ENCODE data around the gene TRIM54. TPM values are rescaled to one million over a fixed set of nuclear protein-coding genes. Genes with fewer than 3 reads are reported as not detected.
"Not testable (repeated sequence)": the region's sequence is repeated elsewhere in the genome, so short reads cannot be mapped to it uniquely, and the experiment has no call there.

The TRIM54 gene
- total and polyA plus RNA-seq, 3 experiments from 2014 or later: 0.22 TPM; not detected in 1

DNA sequence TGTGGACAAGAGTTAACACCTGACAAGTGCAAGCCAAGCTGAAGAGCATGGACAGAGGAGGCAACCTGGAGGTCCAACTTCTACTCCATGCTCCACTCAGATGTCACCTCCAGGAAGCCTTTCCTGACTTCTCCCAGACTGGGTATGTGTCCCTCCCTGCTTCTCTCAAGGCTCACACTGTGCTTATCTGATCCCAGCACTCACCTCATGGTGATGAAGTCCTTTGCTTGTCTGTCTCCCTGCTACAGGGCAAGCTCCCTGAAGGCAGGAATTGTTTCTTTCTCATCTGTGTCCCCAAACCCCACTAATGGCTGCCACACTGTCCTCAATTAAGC is 16.7 kb upstream of the TRIM54 start:
- ChIA-PET CTCF (interaction anchor here (0.9 to 5.5 kb wide), 11 partner anchors 8 to 301 kb away, joined by 3 to 42 read pairs (median 4); no protein-coding TSS in a partner anchor), POLR2A (interaction anchor here (0.6 kb wide), 1 partner anchor 17 kb away, joined by 3 read pairs; no protein-coding TSS in a partner anchor)
- peaks cover 19% of the 10 kb centered on the region for H3K4me1 ChIP-seq (ENCODE audit: insufficient read depth, low read length)
- Mint-ChIP-seq H3K36me3 (peaks cover 0 to 2% (median 0%) of the 10 kb centered on the region in 3 donors), H3K27me3 (peaks cover 29 to 43% of the 10 kb centered on the region in 2 donors), H3K4me3 (peak overlapping the region in 4 of 7 donors; percentile 57 to 71 (median 62)), H3K4me1 (peaks cover 25 to 36% (median 31%) of the 10 kb centered on the region in 3 donors), H3K27ac (peak overlapping the region in 1 of 8 donors; percentile 44), H3K9me3 (peaks cover 0 to 2% (median 0%) of the 10 kb centered on the region in 5 donors)
- no peaks in the 10 kb centered on the region for H3K36me3 ChIP-seq (ENCODE audit: insufficient read depth, low read length)
- no peaks in the 10 kb centered on the region for H3K9me3 ChIP-seq (ENCODE audit: low read length)
- DNase-seq: no peak
- H3K4me3 ChIP-seq (ENCODE audit: low read length): no peak overlapping the region
- H3K27ac ChIP-seq (ENCODE audit: low read depth, low read length): no peak overlapping the region
- H3K27me3 ChIP-seq (ENCODE audit: insufficient read depth, low read length, poor library complexity, severe bottlenecking): peaks cover 26% of the 10 kb centered on the region

DNA sequence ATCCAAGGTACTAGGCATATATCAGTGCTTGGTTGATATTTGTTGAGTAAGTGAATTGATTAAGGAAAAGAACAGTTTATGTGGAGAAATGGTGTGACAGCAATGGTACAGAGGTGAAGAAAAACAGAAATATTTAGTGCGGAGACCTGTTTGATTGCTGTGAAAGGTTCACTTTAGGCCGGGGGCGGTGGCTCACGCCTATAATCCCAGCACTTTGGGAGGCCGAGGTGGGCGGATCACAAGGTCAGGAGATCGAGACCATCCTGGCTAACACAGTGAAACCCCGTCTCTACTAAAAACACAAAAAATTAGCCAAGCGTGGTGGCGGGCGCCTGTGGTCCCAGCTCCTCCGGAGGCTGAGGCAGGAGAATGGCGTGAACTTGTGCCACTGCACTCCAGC is 13.9 kb upstream of the TRIM54 start:
- H3K27ac ChIP-seq (ENCODE audit: low read depth, low read length); H3K4me3 Mint-ChIP-seq; H3K9me3 ChIP-seq (ENCODE audit: low read length); POLR2A ChIA-PET; H3K27me3 ChIP-seq (ENCODE audit: insufficient read depth, low read length, poor library complexity, severe bottlenecking); H3K9me3 Mint-ChIP-seq; H3K4me3 ChIP-seq (ENCODE audit: low read length); H3K36me3 ChIP-seq (ENCODE audit: insufficient read depth, low read length); DNase-seq; H3K36me3 Mint-ChIP-seq; H3K27ac Mint-ChIP-seq: not testable (repeated sequence)
- Mint-ChIP-seq H3K27me3 (peaks cover 13 to 31% of the 10 kb centered on the region in 2 donors), H3K4me1 (peaks cover 12 to 19% (median 15%) of the 10 kb centered on the region in 3 donors)
- CTCF ChIA-PET: interaction anchor here (1.6 kb wide), 1 partner anchor 34 kb away, joined by 3 read pairs; no protein-coding TSS in a partner anchor
- peaks cover 11% of the 10 kb centered on the region for H3K4me1 ChIP-seq (ENCODE audit: insufficient read depth, low read length)

DNA sequence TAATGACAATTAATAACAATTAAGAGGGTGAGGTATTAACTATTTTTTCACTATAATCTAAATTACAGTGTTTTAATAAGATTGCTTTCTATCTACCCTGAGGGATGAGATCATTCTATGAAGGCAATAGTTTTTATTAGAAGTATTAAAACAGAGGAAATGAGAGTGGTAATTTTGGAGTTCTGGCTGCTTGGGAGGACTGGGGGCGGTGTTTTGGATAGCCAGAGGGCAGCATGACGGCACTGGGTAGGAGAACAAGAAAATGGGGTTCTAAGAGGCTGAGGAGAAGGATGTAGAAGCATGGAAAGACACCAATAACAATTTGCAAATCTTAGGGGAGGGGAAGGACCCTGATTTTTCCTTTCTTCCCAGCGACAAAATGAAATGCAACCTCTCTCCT is 12.1 kb upstream of the TRIM54 start:
- ChIA-PET CTCF (interaction anchor here (2.2 kb wide), 1 partner anchor 10 kb away, joined by 11 read pairs; no protein-coding TSS in a partner anchor), POLR2A (no interaction called here)
- Histone ChIP-seq H3K36me3 (ENCODE audit: insufficient read depth, low read length) (no peaks in the 10 kb centered on the region), H3K27me3 (ENCODE audit: insufficient read depth, low read length, poor library complexity, severe bottlenecking) (no peaks in the 10 kb centered on the region), H3K4me3 (ENCODE audit: low read length) (no peak overlapping the region), H3K9me3 (ENCODE audit: low read length) (no peaks in the 10 kb centered on the region), H3K4me1 (ENCODE audit: insufficient read depth, low read length) (no peaks in the 10 kb centered on the region), H3K27ac (ENCODE audit: low read depth, low read length) (no peak overlapping the region)
- Mint-ChIP-seq H3K4me1 (peaks cover 0 to 5% (median 4%) of the 10 kb centered on the region in 3 donors), H3K27ac (no peak overlapping the region), H3K36me3 (no peaks in the 10 kb centered on the region), H3K4me3 (no peak overlapping the region), H3K9me3 (no peaks in the 10 kb centered on the region), H3K27me3 (peaks cover 9 to 29% of the 10 kb centered on the region in 2 donors)
- DNase-seq: no peak

DNA sequence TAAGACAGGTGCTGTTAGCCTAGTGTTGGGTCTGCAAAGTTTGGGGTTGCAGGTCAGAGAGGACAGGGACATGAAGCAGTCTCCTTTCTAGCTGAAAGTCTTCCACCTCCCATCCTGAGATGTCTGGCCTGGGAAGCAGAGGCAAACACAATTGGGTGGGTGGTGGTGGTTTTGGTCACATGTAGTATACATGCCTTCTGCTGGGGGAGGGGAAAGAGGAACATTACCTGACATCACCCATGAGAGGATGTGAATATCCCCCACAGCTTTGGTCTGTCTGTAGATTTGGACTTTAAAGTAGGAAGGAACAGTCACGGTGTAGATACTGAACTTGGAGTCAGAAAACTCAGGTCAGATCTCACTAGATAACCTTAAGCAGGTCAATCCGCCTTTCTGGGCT is 11.6 kb upstream of the TRIM54 start:
- CTCF ChIA-PET: interaction anchor here (2.2 kb wide), 1 partner anchor 10 kb away, joined by 11 read pairs; no protein-coding TSS in a partner anchor
- no peak overlapping the region for H3K4me3 Mint-ChIP-seq

DNA sequence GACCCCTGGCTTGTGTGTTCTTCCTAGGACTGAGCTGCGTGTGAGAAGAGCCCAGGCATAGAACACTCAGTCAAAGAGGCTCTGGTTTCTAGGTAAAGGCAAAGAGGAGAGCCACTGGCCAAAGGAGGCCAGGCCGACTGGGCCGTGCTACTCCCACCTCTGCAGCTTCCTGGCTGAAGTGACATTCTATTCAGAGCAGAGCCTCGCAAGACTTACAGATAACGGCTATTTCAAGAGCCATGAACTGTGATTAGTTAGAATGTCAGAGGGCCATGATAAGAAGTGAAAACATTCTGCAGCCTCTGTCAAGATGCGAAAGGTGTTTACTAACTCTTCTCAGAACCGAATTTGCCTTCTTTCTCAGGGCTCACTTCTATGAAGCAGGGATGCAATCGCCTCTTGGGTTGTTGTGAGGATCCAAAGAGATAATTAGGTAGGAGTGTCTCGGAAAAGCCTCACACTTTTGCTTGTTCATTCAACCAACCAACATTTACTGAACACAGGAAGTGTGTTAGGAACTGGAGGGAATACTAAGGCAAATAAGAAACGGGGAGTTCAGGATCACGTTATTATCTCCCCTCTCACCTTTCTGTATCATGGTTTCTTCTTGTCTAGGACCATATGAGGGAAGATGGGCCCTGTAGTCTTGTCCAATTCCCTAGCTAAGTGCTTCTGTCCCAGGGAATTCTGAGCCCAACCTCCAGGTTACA is 10.4 kb upstream of the TRIM54 start:
- ChIA-PET POLR2A (no interaction called here), CTCF (interaction anchor here (1.8 to 2.2 kb wide), 2 partner anchors 8 to 31 kb away, joined by 6 to 11 read pairs; no protein-coding TSS in a partner anchor)
- no peaks in the 10 kb centered on the region for H3K27me3 ChIP-seq (ENCODE audit: insufficient read depth, low read length, poor library complexity, severe bottlenecking)
- Mint-ChIP-seq H3K9me3 (no peaks in the 10 kb centered on the region), H3K27me3 (peaks cover 10 to 27% of the 10 kb centered on the region in 2 donors), H3K4me1 (no peaks in the 10 kb centered on the region), H3K27ac (no peak overlapping the region), H3K36me3 (no peaks in the 10 kb centered on the region), H3K4me3 (no peak overlapping the region)
- no peak overlapping the region for H3K4me3 ChIP-seq (ENCODE audit: low read length)
- H3K4me1 ChIP-seq (ENCODE audit: insufficient read depth, low read length): no peaks in the 10 kb centered on the region
- no peaks in the 10 kb centered on the region for H3K36me3 ChIP-seq (ENCODE audit: insufficient read depth, low read length)
- H3K9me3 ChIP-seq (ENCODE audit: low read length): no peaks in the 10 kb centered on the region
- no peak overlapping the region for H3K27ac ChIP-seq (ENCODE audit: low read depth, low read length)
- DNase-seq: no peak

More for the DNA sequence above, 11.6 kb upstream of the TRIM54 start:
- Histone ChIP-seq H3K27me3 (ENCODE audit: insufficient read depth, low read length, poor library complexity, severe bottlenecking) (no peaks in the 10 kb centered on the region), H3K4me1 (ENCODE audit: insufficient read depth, low read length) (no peaks in the 10 kb centered on the region), H3K27ac (ENCODE audit: low read depth, low read length) (no peak overlapping the region), H3K4me3 (ENCODE audit: low read length) (no peak overlapping the region), H3K9me3 (ENCODE audit: low read length) (no peaks in the 10 kb centered on the region), H3K36me3 (ENCODE audit: insufficient read depth, low read length) (no peaks in the 10 kb centered on the region)
- Mint-ChIP-seq H3K36me3 (no peaks in the 10 kb centered on the region), H3K27ac (no peak overlapping the region), H3K4me1 (no peaks in the 10 kb centered on the region), H3K9me3 (no peaks in the 10 kb centered on the region), H3K27me3 (peaks cover 9 to 24% of the 10 kb centered on the region in 2 donors)
- POLR2A ChIA-PET: no interaction called here
- DNase-seq: no peak

DNA sequence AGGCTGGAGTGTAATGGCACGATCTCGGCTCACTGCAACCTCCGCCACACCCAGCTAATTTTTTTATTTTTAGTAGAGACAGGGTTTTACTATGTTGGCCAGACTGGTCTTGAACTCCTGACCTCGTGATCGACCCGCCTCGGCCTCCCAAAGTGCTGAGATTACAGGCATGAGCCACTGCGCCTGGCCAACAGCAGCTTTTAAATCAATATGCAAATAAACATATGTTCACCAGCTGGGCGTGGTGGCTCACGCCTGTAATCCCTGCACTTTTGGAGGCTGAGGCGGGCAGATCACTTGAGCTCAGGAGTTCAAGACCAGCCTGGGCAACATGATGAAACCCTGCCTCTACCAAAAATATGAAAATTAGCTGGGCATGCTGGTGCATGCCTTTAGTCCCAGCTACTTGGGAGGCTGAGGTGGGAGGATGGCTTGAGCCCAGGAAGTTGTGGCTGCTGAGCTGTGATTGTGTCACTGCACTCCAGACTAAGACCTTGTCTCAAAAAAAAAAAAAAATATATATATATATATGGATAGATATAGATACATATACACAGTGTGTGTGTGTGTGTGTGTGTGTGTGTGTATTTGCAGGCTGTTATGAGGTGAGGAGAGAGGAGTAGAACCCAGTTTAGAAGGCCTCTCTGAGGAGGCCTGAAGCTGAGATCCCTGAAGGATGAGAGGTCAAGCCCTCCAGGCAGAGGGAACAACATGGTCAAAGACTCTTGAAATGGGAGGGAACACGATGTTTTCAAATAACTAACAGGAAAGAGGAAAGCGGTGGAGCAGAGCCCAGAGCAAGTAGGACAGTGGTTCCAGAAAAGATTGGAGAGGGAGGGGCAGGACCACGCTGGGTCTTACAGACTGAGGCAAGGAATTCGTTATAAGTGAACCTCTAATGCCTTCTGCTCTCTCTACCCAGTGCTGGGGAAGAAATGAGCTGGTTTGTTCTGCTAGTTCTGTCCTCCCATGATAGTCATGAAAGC is 9.4 kb upstream of the TRIM54 start:
- H3K4me3 ChIP-seq (ENCODE audit: low read length); H3K36me3 Mint-ChIP-seq; H3K4me3 Mint-ChIP-seq; H3K4me1 Mint-ChIP-seq; H3K9me3 ChIP-seq (ENCODE audit: low read length); H3K27ac ChIP-seq (ENCODE audit: low read depth, low read length); POLR2A ChIA-PET; H3K4me1 ChIP-seq (ENCODE audit: insufficient read depth, low read length); H3K27ac Mint-ChIP-seq; H3K36me3 ChIP-seq (ENCODE audit: insufficient read depth, low read length); H3K9me3 Mint-ChIP-seq; DNase-seq; H3K27me3 ChIP-seq (ENCODE audit: insufficient read depth, low read length, poor library complexity, severe bottlenecking): not testable (repeated sequence)
- CTCF ChIA-PET: interaction anchor here (1.2 to 1.8 kb wide), 4 partner anchors 8 to 311 kb away, joined by 3 to 6 read pairs (median 4); no protein-coding TSS in a partner anchor
- peaks cover 17 to 32% of the 10 kb centered on the region in 2 donors for H3K27me3 Mint-ChIP-seq

DNA sequence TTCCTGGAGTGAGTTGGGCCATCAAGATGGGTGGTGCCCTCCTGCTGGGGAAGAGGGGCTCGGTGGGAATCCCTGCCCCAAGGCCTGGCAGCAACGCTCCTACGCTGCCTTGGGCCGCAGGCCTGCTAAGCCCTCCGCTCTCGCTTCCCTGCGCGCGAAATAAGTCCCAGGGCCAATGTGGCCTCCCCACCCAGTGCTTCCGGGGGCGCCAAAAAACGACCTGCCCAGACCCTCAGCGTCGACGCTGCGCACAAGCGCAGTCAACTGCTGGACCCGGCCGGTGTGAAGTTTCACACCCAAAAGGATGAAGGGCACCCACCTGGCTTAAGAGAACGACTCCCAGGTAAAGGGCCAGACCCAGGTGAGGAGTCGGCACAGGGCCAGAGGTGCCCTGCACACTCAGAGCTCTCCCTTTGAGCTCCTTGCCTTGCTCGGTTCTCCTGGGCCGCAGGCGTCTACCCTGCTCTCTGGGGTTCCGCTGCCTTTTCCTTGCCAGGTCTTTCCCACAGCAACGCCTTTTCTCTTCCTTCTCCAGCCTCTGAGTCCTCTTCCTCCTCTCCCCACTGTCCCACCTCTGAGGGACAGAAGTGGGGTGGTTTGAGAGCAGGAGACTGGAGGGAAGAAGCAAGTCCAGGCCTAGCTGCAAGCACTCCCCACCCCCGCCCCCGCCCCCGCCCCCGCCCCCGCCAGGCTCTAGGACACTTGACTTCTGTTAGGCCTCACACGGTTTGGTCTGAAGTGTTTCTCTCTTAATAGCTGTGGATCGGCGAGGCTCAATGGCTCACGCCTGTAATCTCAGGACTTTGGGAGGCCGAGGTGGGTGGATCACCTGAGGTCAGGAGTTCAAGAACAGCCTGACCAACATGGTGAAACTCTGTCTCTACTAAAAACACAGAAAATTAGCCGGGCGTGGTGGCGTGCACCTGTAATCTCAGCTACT is 6.7 kb upstream of the TRIM54 start, which contains the start of gene DNAJC5G:
Gene DNAJC5G (plus strand): TSS at position 223 of the 940 bp plus-strand sequence. CDS start 1,296 bp downstream, outside the sequence.
- no peak within 1 kb of the TSS for H3K27ac ChIP-seq (ENCODE audit: low read depth, low read length)
- H3K4me3 Mint-ChIP-seq: no peak within 1 kb of the TSS
- H3K4me1 ChIP-seq (ENCODE audit: insufficient read depth, low read length): no peaks in the 10 kb centered on the region
- H3K36me3 Mint-ChIP-seq: no peaks in the 10 kb centered on the region
- ChIA-PET POLR2A (no interaction called here), CTCF (interaction anchor here (1.5 to 2.8 kb wide), 3 partner anchors 27 to 314 kb away, joined by 3 to 8 read pairs (median 4); no protein-coding TSS in a partner anchor)
- H3K4me3 ChIP-seq (ENCODE audit: low read length): no peak within 1 kb of the TSS
- no peaks in the 10 kb centered on the region for H3K36me3 ChIP-seq (ENCODE audit: insufficient read depth, low read length)
- no peaks in the 10 kb centered on the region for H3K9me3 Mint-ChIP-seq
- no peaks in the 10 kb centered on the region for H3K27me3 ChIP-seq (ENCODE audit: insufficient read depth, low read length, poor library complexity, severe bottlenecking)
- no peaks in the 10 kb centered on the region for H3K9me3 ChIP-seq (ENCODE audit: low read length)
- no peak within 1 kb of the TSS for H3K27ac Mint-ChIP-seq
- H3K27me3 Mint-ChIP-seq: peaks cover 17 to 38% of the 10 kb centered on the region in 2 donors
- DNase-seq: no peak
- H3K4me1 Mint-ChIP-seq: peaks cover 2 to 5% (median 4%) of the 10 kb centered on the region in 3 donors

Data from CD8-positive, alpha-beta memory T cell (primary cell).